Panc1 (cell line): Measurements from ENCODE around the gene SMIM5. TPM values are rescaled to one million over a fixed set of nuclear protein-coding genes. Genes with fewer than 3 reads are reported as not detected.

ENCODE experiments used
- total RNA-seq: library from RNA; stranded (reverse); gene quantifications from one replicate; pipeline ENCODE4 v1.2.1, GENCODE V29; 2021; ENCODE audit not compliant: unreplicated experiment

Gene SMIM5
- total RNA-seq, 1 experiment from 2014 or later: 0.10 TPM

Other genes with a start within 250 kb of the SMIM5 start
- 148 TPM for gene GRB2, start 227.8 kb upstream of the SMIM5 start, total RNA-seq
- gene TMEM94, start 176.8 kb upstream of the SMIM5 start, total RNA-seq: 129 TPM
- 40.0 TPM for gene CASKIN2, start 117.9 kb upstream of the SMIM5 start, total RNA-seq
- gene TSEN54, start 116.9 kb upstream of the SMIM5 start, total RNA-seq: 78.7 TPM
- gene LLGL2, start 107.7 kb upstream of the SMIM5 start, total RNA-seq: 201 TPM
- gene MYO15B, start 45.6 kb upstream of the SMIM5 start, total RNA-seq: 26.5 TPM
- 46.1 TPM for gene RECQL5, start 33.7 kb downstream of the SMIM5 start, total RNA-seq
- gene SAP30BP, start 33.9 kb downstream of the SMIM5 start, total RNA-seq: 138 TPM
- gene ITGB4, start 88.0 kb downstream of the SMIM5 start, total RNA-seq: 100 TPM
- 35.8 TPM for gene GALK1, start 131.8 kb downstream of the SMIM5 start, total RNA-seq
- gene UNK, start 151.4 kb downstream of the SMIM5 start, total RNA-seq: 32.1 TPM
- 12.7 TPM for gene UNC13D, start 211.0 kb downstream of the SMIM5 start, total RNA-seq
- gene WBP2, start 221.9 kb downstream of the SMIM5 start, total RNA-seq: 163 TPM
- gene TRIM47, start 245.1 kb downstream of the SMIM5 start, total RNA-seq: 125 TPM